IMR-90 (cell line): ENCODE results near the gene WIPI1. TPM values are rescaled to one million over a fixed set of nuclear protein-coding genes. Genes with fewer than 3 reads are reported as not detected.

ENCODE experiments used
- ATAC-seq: fragments of 200-7000 bp; cut with Tn5 transposase; 2 replicates; pipeline ENCODE4 v1.9.1; 2020; ENCODE audit warnings: low read depth, mild to moderate bottlenecking, moderate library complexity
- BruUV-seq: library from RNA; stranded (reverse); fragments of 400-500 nt; replicated peaks from 2 replicates; lab custom pipeline; 2021; lab: Mats Ljungman, UMichigan
- CTCF ChIA-PET: fragments of 300-600 bp; formaldehyde crosslinking; extraction: SDS; loops from one replicate; lab custom pipeline; 2021; ENCODE audit warnings: antibody characterized with exemption; lab: Yijun Ruan, JAX
- POLR2A ChIA-PET: fragments of 300-600 bp; sonication (Branson Sonifier 250); formaldehyde crosslinking; loops from one replicate; lab custom pipeline; 2022; ENCODE audit warnings: antibody characterized with exemption; ENCODE audit not compliant: unreplicated experiment; lab: Charles Lee
- DNase-seq: peaks from one replicate; pipeline ENCODE4 v3.0.0; 2013
- H2AFZ ChIP-seq: replicated peaks from 2 replicates; pipeline ENCODE3; 2013; ENCODE audit warnings: low read length, mild to moderate bottlenecking; ENCODE audit not compliant: poor library complexity
- H2AK5ac ChIP-seq: 2 replicates; pipeline ENCODE4 v1.6.1; 2013; ENCODE audit warnings: low read depth, low read length, inconsistent platforms
- H2AK9ac ChIP-seq: replicated peaks from 2 replicates; pipeline ENCODE3; 2013; ENCODE audit warnings: mild to moderate bottlenecking, low read depth, low read length, moderate library complexity; ENCODE audit not compliant: poor library complexity
- H2BK120ac ChIP-seq: 2 replicates; pipeline ENCODE4 v1.6.1; 2013; ENCODE audit warnings: low read depth, low read length, inconsistent platforms
- H2BK15ac ChIP-seq: 3 replicates; pipeline ENCODE4 v1.6.1; 2013; ENCODE audit warnings: low read depth, low read length, inconsistent platforms
- H2BK20ac ChIP-seq: 2 replicates; pipeline ENCODE4 v1.6.1; 2013; ENCODE audit warnings: low read depth, mild to moderate bottlenecking, inconsistent platforms, low read length, moderate library complexity
- H2BK5ac ChIP-seq: 2 replicates; pipeline ENCODE4 v1.6.1; 2013; ENCODE audit warnings: mild to moderate bottlenecking, low read depth, low read length, inconsistent platforms; ENCODE audit not compliant: poor library complexity, severe bottlenecking
- H3K14ac ChIP-seq: replicated peaks from 2 replicates; pipeline ENCODE4 v1.6.1; 2013; ENCODE audit warnings: low read depth, low read length, inconsistent platforms
- H3K18ac ChIP-seq: 2 replicates; pipeline ENCODE4 v1.6.1; 2013; ENCODE audit warnings: low read depth, low read length, control low read depth
- H3K23ac ChIP-seq: 2 replicates; pipeline ENCODE4 v1.6.1; 2013; ENCODE audit warnings: low read depth, low read length, inconsistent platforms
- H3K27ac ChIP-seq: 2 replicates; pipeline ENCODE4 v1.5.1; 2013; ENCODE audit warnings: mild to moderate bottlenecking, control low read depth, low read length; ENCODE audit not compliant: insufficient read depth
- H3K27me3 ChIP-seq: 2 replicates; pipeline ENCODE4 v1.6.1; 2013; ENCODE audit warnings: low read length; ENCODE audit not compliant: control insufficient read depth, insufficient read depth
- H3K36me3 ChIP-seq: 2 replicates; pipeline ENCODE4 v1.6.1; 2013; ENCODE audit warnings: low read length, mixed read lengths; ENCODE audit not compliant: control insufficient read depth, insufficient read depth
- H3K4ac ChIP-seq: 2 replicates; pipeline ENCODE4 v1.6.1; 2013; ENCODE audit warnings: low read depth, low read length, inconsistent platforms
- H3K4me1 ChIP-seq: 2 replicates; pipeline ENCODE4 v1.6.1; 2013; ENCODE audit warnings: low read length, mixed read lengths; ENCODE audit not compliant: control insufficient read depth, insufficient read depth
- H3K4me2 ChIP-seq: 2 replicates; pipeline ENCODE4 v1.6.1; 2013; ENCODE audit warnings: low read depth, mild to moderate bottlenecking, control low read depth, low read length, moderate library complexity
- H3K4me3 ChIP-seq: 2 replicates; pipeline ENCODE4 v1.5.1; 2013; ENCODE audit warnings: low read depth, mild to moderate bottlenecking, control low read depth, low read length, moderate library complexity; ENCODE audit not compliant: insufficient read depth
- H3K56ac ChIP-seq: 2 replicates; pipeline ENCODE4 v1.6.1; 2013; ENCODE audit warnings: low read length, inconsistent platforms; ENCODE audit not compliant: insufficient read depth; ENCODE audit errors: extremely low read depth
- H3K79me1 ChIP-seq, 2 experiments: 2 replicates each; pipeline ENCODE4 v1.6.1; 2013; ENCODE audit warnings: low read length in 2 of 2, inconsistent platforms in 1 of 2, low read depth in 1 of 2
- H3K9ac ChIP-seq: 2 replicates; pipeline ENCODE4 v1.6.1; 2013; ENCODE audit warnings: low read depth, low read length, control low read depth
- H3K9me1 ChIP-seq: 2 replicates; pipeline ENCODE4 v1.6.1; 2013; ENCODE audit warnings: low read length, inconsistent platforms; ENCODE audit not compliant: insufficient read depth
- H3K9me3 ChIP-seq: 2 replicates; pipeline ENCODE4 v1.6.1; 2013; ENCODE audit warnings: low read length; ENCODE audit not compliant: control insufficient read depth, insufficient read depth
- H4K20me1 ChIP-seq: 2 replicates; pipeline ENCODE4 v1.6.1; 2013; ENCODE audit warnings: low read length, inconsistent platforms; ENCODE audit not compliant: insufficient read depth
- H4K5ac ChIP-seq: 2 replicates; pipeline ENCODE4 v1.6.1; 2013; ENCODE audit warnings: mild to moderate bottlenecking, low read depth, low read length, control low read depth
- H4K8ac ChIP-seq, 2 experiments: 2 replicates each; pipeline ENCODE4 v1.6.1; 2013; ENCODE audit warnings: low read depth in 2 of 2, low read length in 2 of 2, control low read depth in 1 of 2, inconsistent platforms in 1 of 2
- H4K91ac ChIP-seq: 2 replicates; pipeline ENCODE4 v1.6.1; 2013; ENCODE audit warnings: low read depth, low read length, inconsistent platforms; ENCODE audit not compliant: insufficient read depth
- CTCF ChIP-seq: conservative IDR thresholded peaks from 2 replicates; pipeline ENCODE4 v1.5.1; 2012; ENCODE audit warnings: mild to moderate bottlenecking, low read depth, low read length, improper control_type of control experiment
- MAZ ChIP-seq: IDR thresholded peaks from 2 replicates; pipeline ENCODE4 v1.6.1; 2012; ENCODE audit warnings: low read depth, mild to moderate bottlenecking, low read length, improper control_type of control experiment, moderate library complexity, borderline replicate concordance
- RAD21 ChIP-seq: IDR thresholded peaks from 2 replicates; pipeline ENCODE4 v1.6.1; 2012; ENCODE audit warnings: low read length, improper control_type of control experiment
- RCOR1 ChIP-seq: IDR thresholded peaks from 2 replicates; pipeline ENCODE4 v1.6.1; 2012; ENCODE audit warnings: mild to moderate bottlenecking, low read length, improper control_type of control experiment; ENCODE audit not compliant: insufficient replicate concordance
- RFX5 ChIP-seq: IDR thresholded peaks from 2 replicates; pipeline ENCODE4 v1.8.0; 2012; ENCODE audit warnings: low read depth, mild to moderate bottlenecking, low read length, moderate library complexity
- SMC3 ChIP-seq: fragments of 150-350 bp; IDR thresholded peaks from 2 replicates; pipeline ENCODE4 v1.6.1; 2016; ENCODE audit warnings: low read depth, mild to moderate bottlenecking, antibody characterized with exemption, low read length, moderate library complexity
- WGBS, 2 experiments: methylation state at CpG; one replicate each; pipeline versions ENCODE4 v1.1.5 to v1.1.7; 2013; ENCODE audit warnings: missing lambda C conversion rate in 2 of 2; ENCODE audit not compliant: insufficient read length in 1 of 2; ENCODE audit errors: extremely low coverage in 2 of 2; 5-methylcytosine and 5-hydroxymethylcytosine counted together
- dilution Hi-C: fragments of 300-500 bp; cut with HindIII; formaldehyde crosslinking; loops from one replicate; pipeline ENCODE4 v1.14.3; 2018; ENCODE audit warnings: low sequenced_read_pairs; ENCODE audit not compliant: unreplicated experiment
- in situ Hi-C: fragments of 300-500 bp; cut with MboI; formaldehyde crosslinking; loops from 3 replicates; pipeline ENCODE4 v1.14.3; 2019; ENCODE audit warnings: low sequenced_read_pairs, inconsistent platforms, mixed read lengths
- intact Hi-C: fragments of 100-400 bp; cut with micrococcal nuclease; formaldehyde crosslinking; loops from 2 replicates; pipeline ENCODE4 v1.10.0; 2022
- polyA plus RNA-seq, 3 experiments: library from polyadenylated mRNA; depleted of rRNA; stranded (reverse); fragments of >200 nt; gene quantifications; 2 replicates each; pipeline ENCODE4 v1.2.3, GENCODE V29; 2012; ENCODE audit warnings: low replicate concordance in 1 of 3
- total RNA-seq: library from RNA; depleted of rRNA; stranded (reverse); fragments of >200 nt; gene quantifications from 2 replicates; pipeline ENCODE4 v1.2.3, GENCODE V29; 2012

Gene WIPI1
- total and polyA plus RNA-seq, 2 of the 4 experiments (the other 2 are of a cell fraction), result 78.6 to 129 TPM

- no TSS peak for BruUV-seq
- ChIA-PET POLR2A (no interaction called here), CTCF (no interaction called here)
- no peak overlapping the region for H3K9ac ChIP-seq
- TF ChIP-seq RAD21, result no peak
- TF ChIP-seq RFX5, result no peak
- TF ChIP-seq MAZ, result no peak
- TF ChIP-seq CTCF, result no peak
- TF ChIP-seq RCOR1, result no peak
- TF ChIP-seq SMC3, result no peak
- no peak for DNase-seq
- dilution Hi-C loops (no loop called here), intact Hi-C loops (no loop called here), in situ Hi-C loops (no loop called here)
- no peak overlapping the region for H4K91ac ChIP-seq
- H3K23ac ChIP-seq, result no peak overlapping the region
- H3K4ac ChIP-seq, result no peak overlapping the region
- no peak overlapping the region for H3K27ac ChIP-seq
- peaks cover 3% of the 10 kb centered on the region for H3K4me1 ChIP-seq
- no peaks in the 10 kb centered on the region for H3K27me3 ChIP-seq
- no peaks in the 10 kb centered on the region for H3K9me1 ChIP-seq
- no peak for ATAC-seq
- H4K8ac ChIP-seq, result no peak overlapping the region
- no peaks in the 10 kb centered on the region for H3K9me3 ChIP-seq
- no peak overlapping the region for H2AK5ac ChIP-seq
- no peak overlapping the region for H3K18ac ChIP-seq
- WGBS, 2 experiments, result 100% methylated on average over 1 of the region's 11 CpGs; no CpG with 5 or more reads in 1 of the 2 experiments
- no peak overlapping the region for H2BK120ac ChIP-seq
- H2BK20ac ChIP-seq, result no peak overlapping the region
- H4K20me1 ChIP-seq, result no peaks in the 10 kb centered on the region
- no peak overlapping the region for H2AK9ac ChIP-seq
- no peak overlapping the region for H2AFZ ChIP-seq
- H3K79me1 ChIP-seq, result peaks cover 0 to 13% of the 10 kb centered on the region in 2 experiments; a peak in 3 of 4 replicates
- H4K5ac ChIP-seq, result no peak overlapping the region
- H2BK5ac ChIP-seq, result no peak overlapping the region
- no peak overlapping the region for H3K4me3 ChIP-seq
- H3K4me2 ChIP-seq, result no peak overlapping the region
- H3K56ac ChIP-seq, result no peak overlapping the region
- peaks cover 41% of the 10 kb centered on the region for H3K36me3 ChIP-seq
- no peak overlapping the region for H3K14ac ChIP-seq
- no peak overlapping the region for H2BK15ac ChIP-seq
These were observed 13.3 kb downstream of the WIPI1 start for GRCh38 chr17:68443972-68444464.
